AG09309 (cell line): ENCODE measurements around the gene OSBPL8.

Experiments
- DNase-seq: peaks from one replicate; pipeline ENCODE4 v3.0.0-alpha.2; 2010; ENCODE audit warnings: low read depth
- H3K4me3 ChIP-seq: 2 replicates; pipeline ENCODE4 v1.5.1; 2011; ENCODE audit warnings: mild to moderate bottlenecking, low read depth, low read length, moderate library complexity; ENCODE audit not compliant: control insufficient read depth
- CTCF ChIP-seq: IDR thresholded peaks from 2 replicates; pipeline ENCODE4 v1.5.1; 2011; ENCODE audit warnings: mild to moderate bottlenecking, low read depth, low read length, inconsistent platforms; ENCODE audit not compliant: insufficient read depth, control insufficient read depth; ENCODE audit errors: missing control alignments

Gene OSBPL8

DNA sequence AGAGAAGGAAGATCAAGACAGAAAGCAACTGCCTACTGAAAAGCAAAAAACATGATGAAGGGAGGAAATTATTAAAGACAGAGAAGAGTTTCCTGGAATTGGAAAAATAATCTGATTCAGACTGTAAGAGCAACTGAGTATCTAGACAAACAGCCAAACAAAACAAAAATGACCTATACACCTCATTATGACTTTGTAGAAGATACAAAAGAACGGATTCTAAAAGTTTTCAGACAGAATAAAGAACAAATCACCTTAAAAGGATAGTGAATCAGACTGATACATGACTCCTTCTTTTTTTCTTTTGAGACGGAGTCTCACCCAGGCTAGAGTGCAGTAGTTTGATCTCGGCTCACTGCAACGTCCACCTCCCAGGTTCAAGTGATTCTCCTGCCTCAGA is 10.4 kb downstream of the OSBPL8 start:
- DNase-seq, result no peak
- H3K4me3 ChIP-seq, result no peak overlapping the region
- TF ChIP-seq CTCF, result no peak

DNA sequence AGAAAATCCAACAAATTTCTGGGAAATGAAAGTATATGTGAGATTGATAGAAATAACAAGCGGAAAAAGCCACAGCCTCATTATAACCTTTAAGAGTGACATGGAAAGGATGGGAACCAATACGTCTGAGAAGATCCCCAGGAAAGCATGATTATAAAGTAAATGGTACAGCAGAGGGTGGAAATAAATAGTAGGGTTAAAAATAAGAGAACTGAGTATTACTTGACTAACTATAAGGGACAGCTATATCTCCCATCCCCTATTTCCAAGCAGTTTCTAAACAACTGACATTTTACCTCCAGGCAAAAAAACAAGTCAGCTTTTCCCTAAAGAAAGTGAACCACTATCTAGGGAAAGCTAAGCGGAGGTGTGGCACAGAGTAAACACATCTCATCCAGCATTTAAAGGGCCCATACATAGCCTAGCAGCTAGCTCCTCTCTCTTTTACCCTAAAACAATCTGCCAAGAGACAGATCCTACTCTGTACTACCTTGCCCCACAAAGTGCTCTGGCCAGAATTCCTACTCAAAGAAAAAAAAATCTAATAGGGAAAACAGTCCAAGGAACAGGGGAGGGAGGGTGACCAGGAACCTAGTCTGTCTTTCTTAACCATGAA is 11.2 kb downstream of the OSBPL8 start:
- TF ChIP-seq CTCF, result no peak
- no peak for DNase-seq

DNA sequence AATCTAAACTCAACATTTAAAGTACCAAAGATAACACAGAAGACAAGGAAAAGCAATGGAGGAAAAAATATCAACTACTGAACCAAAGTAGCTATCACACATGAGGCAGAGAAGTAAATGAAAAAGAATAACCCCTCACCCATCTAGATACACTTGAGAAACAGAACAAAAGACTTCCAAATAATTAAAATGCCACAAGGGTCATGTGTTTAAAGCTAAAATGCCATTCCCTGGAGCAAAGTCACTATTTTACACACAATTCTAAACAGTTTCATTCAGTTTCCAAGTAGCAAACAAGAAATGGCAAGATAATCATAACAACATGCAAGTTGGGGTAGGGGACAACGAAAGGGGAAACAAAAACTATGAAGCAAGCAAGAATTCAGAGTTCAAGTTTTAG is 12.0 kb downstream of the OSBPL8 start:
- DNase-seq, result no peak
- H3K4me3 ChIP-seq, result no peak overlapping the region
- no peak for TF ChIP-seq CTCF

More for the DNA sequence above, 11.2 kb downstream of the OSBPL8 start:
- no peak overlapping the region for H3K4me3 ChIP-seq

GRCh38 chr12:76546889-76547288 is 12.7 kb downstream of the OSBPL8 start:
- DNase-seq, result no peak
- no peak overlapping the region for H3K4me3 ChIP-seq
- no peak for TF ChIP-seq CTCF

DNA sequence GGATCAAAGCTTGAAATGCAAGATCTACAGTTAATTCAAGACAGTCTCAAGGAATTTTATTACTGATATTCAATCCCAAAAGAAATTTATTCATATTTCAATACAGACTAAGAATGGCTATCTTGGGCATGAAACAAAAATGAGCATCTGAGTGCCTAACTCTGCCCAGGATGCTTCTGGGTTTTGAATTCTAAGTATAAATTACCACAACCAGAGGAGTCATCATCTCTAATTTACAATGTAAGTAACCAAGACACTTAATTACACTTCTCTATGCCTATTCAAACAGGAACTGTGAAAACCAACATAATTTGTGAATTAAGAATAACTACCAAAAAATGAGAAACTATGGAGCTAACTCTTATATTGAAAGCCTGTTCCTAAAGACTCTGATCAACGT is 14.1 kb downstream of the OSBPL8 start:
- no peak for DNase-seq
- H3K4me3 ChIP-seq, result no peak overlapping the region
- no peak for TF ChIP-seq CTCF

DNA sequence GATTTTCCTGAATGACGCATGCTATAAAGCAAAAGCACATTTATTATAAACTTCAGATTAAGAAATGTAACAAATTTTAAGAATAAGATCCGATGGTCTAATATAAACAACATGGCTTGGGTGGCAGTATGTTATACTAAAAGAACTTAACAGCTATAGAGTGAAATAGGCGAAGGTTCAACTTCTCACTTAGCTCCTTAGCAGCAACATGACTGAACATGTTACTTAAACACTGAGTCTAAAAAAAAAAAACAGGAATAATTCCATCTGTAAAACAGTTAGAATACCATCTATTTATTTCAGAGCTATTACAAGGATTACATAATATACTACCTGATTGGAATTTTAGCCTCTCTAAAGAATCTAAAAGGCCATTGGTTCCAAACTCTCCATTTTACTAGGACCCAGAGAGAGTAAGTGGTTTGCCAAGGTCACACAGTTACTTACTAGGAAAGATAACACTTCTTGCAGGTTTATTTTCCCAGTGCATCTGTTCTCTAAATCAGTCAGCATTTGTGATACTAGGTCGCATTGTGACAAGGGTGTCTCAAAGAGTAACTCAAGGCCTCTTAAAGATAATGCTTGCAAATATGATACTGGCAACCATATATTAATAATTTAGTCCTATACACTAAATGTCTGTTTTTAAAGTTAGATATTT is 14.8 kb downstream of the OSBPL8 start:
- no peak for TF ChIP-seq CTCF
- H3K4me3 ChIP-seq, result no peak overlapping the region
- DNase-seq, result no peak
